GM12801 (cell line): ENCODE measurements around the gene RNASEH2C.

Source experiments
- CTCF ChIP-seq: IDR thresholded peaks from one replicate; pipeline ENCODE4 v1.5.1; 2011; ENCODE audit warnings: control low read depth; ENCODE audit not compliant: insufficient read length; ENCODE audit errors: extremely low read depth

Gene RNASEH2C

GRCh38 chr11:65743681-65744025 is 23.1 kb upstream of the RNASEH2C start:
- no peak for TF ChIP-seq CTCF

- no peak for TF ChIP-seq CTCF
Observed at GRCh38 chr11:65742353-65742752, 21.8 kb upstream of the RNASEH2C start.

- no peak for TF ChIP-seq CTCF
Observed at GRCh38 chr11:65741185-65741584, 20.6 kb upstream of the RNASEH2C start.

GRCh38 chr11:65739022-65739421 is 18.4 kb upstream of the RNASEH2C start:
- TF ChIP-seq CTCF: no peak

- no peak for TF ChIP-seq CTCF
Observed at GRCh38 chr11:65736810-65737209, 16.2 kb upstream of the RNASEH2C start.

GRCh38 chr11:65730461-65730860 is 9.9 kb upstream of the RNASEH2C start:
- TF ChIP-seq CTCF: no peak

GRCh38 chr11:65727865-65728264 is 7.3 kb upstream of the RNASEH2C start:
- no peak for TF ChIP-seq CTCF

- no peak for TF ChIP-seq CTCF
Observed at GRCh38 chr11:65726660-65727059, 6.1 kb upstream of the RNASEH2C start.
